ENCODE data around the gene GMDS. TPM values are rescaled to one million over a fixed set of nuclear protein-coding genes. Genes with fewer than 3 reads are reported as not detected.

Gene GMDS
- total and polyA plus RNA-seq, 4 donors: 7.3 to 28.3 (median 16.1) TPM

GRCh38 chr6:1600764-1601157 lies 644.6 kb downstream of the GMDS start:
- 52 to 54% methylated on average over 15 of the region's 15 CpGs for WGBS, 2 donors
- Histone ChIP-seq H3K9ac (ENCODE audit: insufficient read depth in 1 of 2, low read length in 2 of 2) (no peak overlapping the region), H3K27ac (ENCODE audit: low read depth in 1 of 2, low read length in 1 of 2) (no peak overlapping the region), H3K4me1 (ENCODE audit: control insufficient read depth in 5 of 5, insufficient read depth in 5 of 5, low read length in 5 of 5) (peaks cover 0 to 29% (median 10%) of the 10 kb centered on the region in 5 donors), H3K36me3 (ENCODE audit: control insufficient read depth in 4 of 4, insufficient read depth in 4 of 4, low read length in 4 of 4) (no peaks in the 10 kb centered on the region), H3K9me3 (ENCODE audit: control insufficient read depth in 4 of 4, insufficient read depth in 3 of 4, low read length in 3 of 4) (peaks cover 0 to 1% (median 0%) of the 10 kb centered on the region in 4 donors), H3K4me3 (no peak overlapping the region), H3K27me3 (ENCODE audit: control insufficient read depth in 3 of 3, insufficient read depth in 3 of 3, low read length in 2 of 3) (peaks cover 14 to 87% (median 79%) of the 10 kb centered on the region in 3 donors)
- ATAC-seq (ENCODE audit: insufficient read depth, low FRiP score): no peak
- no peak for TF ChIP-seq CTCF (IDR thresholded peaks at IDR 0.05; ENCODE audit: control extremely low read depth, extremely low read depth)
- peak in 1 of 3 donors; percentile 19 for DNase-seq

- DNase-seq: no peak
- whole genome bisulfite sequencing, 2 donors: 78 to 82% methylated on average over 3 of the region's 3 CpGs
- H3K9ac ChIP-seq (ENCODE audit: insufficient read depth in 1 of 2, low read length in 2 of 2): no peak overlapping the region
- peaks cover 14 to 86% (median 75%) of the 10 kb centered on the region in 3 donors for H3K27me3 ChIP-seq (ENCODE audit: control insufficient read depth in 3 of 3, insufficient read depth in 3 of 3, low read length in 2 of 3)
- H3K4me3 ChIP-seq: no peak overlapping the region
- no peak for TF ChIP-seq CTCF (IDR thresholded peaks at IDR 0.05; ENCODE audit: control extremely low read depth, extremely low read depth)
- ATAC-seq (ENCODE audit: insufficient read depth, low FRiP score): no peak
- no peaks in the 10 kb centered on the region for H3K9me3 ChIP-seq (ENCODE audit: control insufficient read depth in 4 of 4, insufficient read depth in 3 of 4, low read length in 3 of 4)
- peaks cover 0 to 29% (median 10%) of the 10 kb centered on the region in 5 donors for H3K4me1 ChIP-seq (ENCODE audit: control insufficient read depth in 5 of 5, insufficient read depth in 5 of 5, low read length in 5 of 5)
- H3K27ac ChIP-seq (ENCODE audit: low read depth in 1 of 2, low read length in 1 of 2): no peak overlapping the region
- no peaks in the 10 kb centered on the region for H3K36me3 ChIP-seq (ENCODE audit: control insufficient read depth in 4 of 4, insufficient read depth in 4 of 4, low read length in 4 of 4)
Observed at GRCh38 chr6:1600063-1600763, 645.2 kb downstream of the GMDS start.

GRCh38 chr6:1599469-1599868 lies 645.9 kb downstream of the GMDS start:
- peaks cover 14 to 81% (median 78%) of the 10 kb centered on the region in 3 donors for H3K27me3 ChIP-seq (ENCODE audit: control insufficient read depth in 3 of 3, insufficient read depth in 3 of 3, low read length in 2 of 3)
- no peak overlapping the region for H3K27ac ChIP-seq (ENCODE audit: low read depth in 1 of 2, low read length in 1 of 2)
- ATAC-seq (ENCODE audit: insufficient read depth, low FRiP score) (no peak), DNase-seq (no peak)
- H3K9ac ChIP-seq (ENCODE audit: insufficient read depth in 1 of 2, low read length in 2 of 2): no peak overlapping the region
- H3K4me3 ChIP-seq: no peak overlapping the region
- TF ChIP-seq CTCF (IDR thresholded peaks at IDR 0.05; ENCODE audit: control extremely low read depth, extremely low read depth): no peak
- no peaks in the 10 kb centered on the region for H3K36me3 ChIP-seq (ENCODE audit: control insufficient read depth in 4 of 4, insufficient read depth in 4 of 4, low read length in 4 of 4)
- H3K9me3 ChIP-seq (ENCODE audit: control insufficient read depth in 4 of 4, insufficient read depth in 3 of 4, low read length in 3 of 4): no peaks in the 10 kb centered on the region
- 90 to 93% methylated on average over 10 of the region's 10 CpGs for WGBS, 2 donors
- peaks cover 0 to 23% (median 6%) of the 10 kb centered on the region in 5 donors for H3K4me1 ChIP-seq (ENCODE audit: control insufficient read depth in 5 of 5, insufficient read depth in 5 of 5, low read length in 5 of 5)

Data from lung (tissue), 12 donors.